ENCODE data around the gene CHST11. TPM values are rescaled to one million over a fixed set of nuclear protein-coding genes. Genes with fewer than 3 reads are reported as not detected.

Gene CHST11
- total RNA-seq, 1 experiment from 2014 or later: 6.7 TPM

DNA sequence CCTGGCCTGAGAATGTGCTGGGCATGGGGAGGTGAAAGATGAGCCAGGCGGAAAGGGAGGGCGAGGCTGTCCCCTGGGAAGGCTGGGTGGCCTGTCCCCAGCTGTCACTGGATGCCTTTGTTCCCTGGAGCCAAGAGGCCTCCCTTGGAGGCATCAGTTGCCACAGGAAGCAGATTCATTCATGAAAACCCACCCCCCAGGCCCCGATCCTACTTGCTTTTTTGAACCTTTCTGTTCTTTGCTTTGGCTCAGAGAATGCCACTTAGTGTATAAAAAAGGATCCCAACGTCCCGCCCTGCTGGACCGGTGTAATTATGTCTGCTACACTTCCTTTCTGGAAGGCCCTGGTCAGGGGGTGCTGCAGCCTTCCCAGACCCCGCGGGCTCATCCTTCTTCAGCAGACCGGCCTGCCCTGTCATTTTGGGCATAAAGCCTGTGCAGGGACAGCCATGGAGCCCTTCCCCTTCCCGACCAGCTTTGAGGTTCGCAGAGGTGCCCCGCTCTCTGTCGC, 281.1 kb downstream of the CHST11 start:
- Histone ChIP-seq H3K9ac (ENCODE audit: extremely low read depth, insufficient read length, low read length) (no peak overlapping the region), H2AFZ (ENCODE audit: low read length) (no peak overlapping the region), H2AK5ac (ENCODE audit: insufficient read length, low read length) (no peak overlapping the region), H3K56ac (ENCODE audit: insufficient read length, low read depth, low read length) (no peak overlapping the region), H3K9me3 (ENCODE audit: control insufficient read depth, low read depth, low read length) (no peaks in the 10 kb centered on the region), H2BK120ac (ENCODE audit: low read depth, low read length, poor library complexity, severe bottlenecking) (no peak overlapping the region), H3K79me2 (ENCODE audit: insufficient read depth, low read length) (no peaks in the 10 kb centered on the region), H3K4me1 (ENCODE audit: insufficient read depth, low read length) (no peaks in the 10 kb centered on the region; the same call in 1 of the 2 replicates), H3K4me2 (ENCODE audit: insufficient read depth, insufficient read length, low read length) (no peak overlapping the region), H3K23ac (ENCODE audit: insufficient read length, low read depth, low read length) (no peak overlapping the region), H3K14ac (ENCODE audit: insufficient read depth, low read length) (no peak overlapping the region; the same call in 1 of the 2 replicates), H3K79me1 (ENCODE audit: insufficient read depth, low read depth, low read length, poor library complexity, severe bottlenecking) (no peaks in the 10 kb centered on the region), H2BK12ac (ENCODE audit: insufficient read length, low read depth, low read length) (no peak overlapping the region), H4K20me1 (ENCODE audit: control insufficient read depth, insufficient read depth, insufficient read length) (no peaks in the 10 kb centered on the region), H3K27ac (ENCODE audit: insufficient read length, low read depth, low read length) (no peak overlapping the region), H4K91ac (ENCODE audit: insufficient read length, low read depth, low read length) (no peak overlapping the region), H2BK5ac (ENCODE audit: insufficient read length, low read length) (no peak overlapping the region), H3K18ac (ENCODE audit: insufficient read length, low read depth, low read length) (no peak overlapping the region), H3K4ac (ENCODE audit: low read depth, low read length) (no peak overlapping the region), H3T11ph (ENCODE audit: low read length) (no peak overlapping the region), H2BK20ac (ENCODE audit: low read depth, low read length, poor library complexity, severe bottlenecking) (no peak overlapping the region), H2BK15ac (ENCODE audit: low read depth, low read length) (no peak overlapping the region), H3K27me3 (ENCODE audit: insufficient read depth, low read length) (no peaks in the 10 kb centered on the region), H3K23me2 (ENCODE audit: insufficient read length, low read depth, low read length, poor library complexity, severe bottlenecking) (no peaks in the 10 kb centered on the region), H4K8ac (replicated peaks; ENCODE audit: insufficient read length, low read depth, low read length) (no peak overlapping the region), H4K5ac (ENCODE audit: insufficient read length, low read depth, low read length) (no peak overlapping the region)
- H3K27ac Mint-ChIP-seq: peak overlapping the region; percentile 53 to 62 (median 58); a peak in 5 of 7 replicates
- H3K27me3 Mint-ChIP-seq (ENCODE audit: low read depth): no peaks in the 10 kb centered on the region; the same call in 1 of the 2 replicates
- H3K4me3 Mint-ChIP-seq: no peak overlapping the region; a peak in 1 of 5 replicates
- H3K4me1 Mint-ChIP-seq: peaks cover 28 to 41% of the 10 kb centered on the region in 2 experiments
- no peaks in the 10 kb centered on the region for H3K36me3 Mint-ChIP-seq (ENCODE audit: insufficient read depth in 1 of 3, low read depth in 3 of 3)
- no CpG with 5 or more reads among the region's 13 CpGs for WGBS (ENCODE audit: extremely low coverage, insufficient read length, low lambda C conversion rate)
- DNase-seq: no peak
- no peaks in the 10 kb centered on the region; a peak in 1 of 5 replicates for H3K9me3 Mint-ChIP-seq
- TF ChIP-seq, protein P1, sequence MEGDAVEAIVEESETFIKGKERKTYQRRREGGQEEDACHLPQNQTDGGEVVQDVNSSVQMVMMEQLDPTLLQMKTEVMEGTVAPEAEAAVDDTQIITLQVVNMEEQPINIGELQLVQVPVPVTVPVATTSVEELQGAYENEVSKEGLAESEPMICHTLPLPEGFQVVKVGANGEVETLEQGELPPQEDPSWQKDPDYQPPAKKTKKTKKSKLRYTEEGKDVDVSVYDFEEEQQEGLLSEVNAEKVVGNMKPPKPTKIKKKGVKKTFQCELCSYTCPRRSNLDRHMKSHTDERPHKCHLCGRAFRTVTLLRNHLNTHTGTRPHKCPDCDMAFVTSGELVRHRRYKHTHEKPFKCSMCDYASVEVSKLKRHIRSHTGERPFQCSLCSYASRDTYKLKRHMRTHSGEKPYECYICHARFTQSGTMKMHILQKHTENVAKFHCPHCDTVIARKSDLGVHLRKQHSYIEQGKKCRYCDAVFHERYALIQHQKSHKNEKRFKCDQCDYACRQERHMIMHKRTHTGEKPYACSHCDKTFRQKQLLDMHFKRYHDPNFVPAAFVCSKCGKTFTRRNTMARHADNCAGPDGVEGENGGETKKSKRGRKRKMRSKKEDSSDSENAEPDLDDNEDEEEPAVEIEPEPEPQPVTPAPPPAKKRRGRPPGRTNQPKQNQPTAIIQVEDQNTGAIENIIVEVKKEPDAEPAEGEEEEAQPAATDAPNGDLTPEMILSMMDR (conservative IDR thresholded peaks at IDR 0.05): no peak
